ENCODE data around the gene PCDHGA1.

PCDHGA1 gene

DNA sequence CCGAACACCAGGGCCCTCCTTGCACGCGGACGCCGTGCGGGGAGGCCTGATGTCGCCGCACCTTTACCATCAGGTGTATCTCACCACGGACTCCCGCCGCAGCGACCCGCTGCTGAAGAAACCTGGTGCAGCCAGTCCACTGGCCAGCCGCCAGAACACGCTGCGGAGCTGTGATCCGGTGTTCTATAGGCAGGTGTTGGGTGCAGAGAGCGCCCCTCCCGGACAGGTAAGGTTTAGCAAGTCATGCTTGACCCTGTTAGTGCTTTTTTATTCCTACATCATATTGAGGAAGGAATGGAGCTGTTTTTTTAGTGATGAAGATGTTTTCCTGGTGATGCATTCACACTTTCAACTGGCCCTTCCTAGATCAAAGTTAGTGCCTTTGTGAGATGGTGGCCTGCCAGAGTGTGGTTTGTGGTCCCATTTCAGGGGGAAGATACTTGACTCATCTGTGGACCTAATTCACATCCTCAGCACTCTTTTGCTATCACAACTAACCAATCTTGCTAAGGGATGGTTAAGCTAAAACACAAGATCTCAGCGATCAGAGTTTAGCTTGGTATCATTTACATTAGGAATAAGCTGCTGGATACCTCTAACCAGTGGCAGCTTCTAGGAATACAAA, 148.1 kb downstream of the PCDHGA1 start:
- Histone ChIP-seq H3K4me2 (ENCODE audit: low read length) (no peak overlapping the region), H3K9ac (ENCODE audit: low read length) (no peak overlapping the region), H3K27ac (ENCODE audit: low read length) (no peak overlapping the region), H3K79me2 (ENCODE audit: low read length) (no peaks in the 10 kb centered on the region), H3K9me3 (ENCODE audit: insufficient read depth, low read length) (no peaks in the 10 kb centered on the region), H3K27me3 (ENCODE audit: low read depth, low read length) (no peaks in the 10 kb centered on the region), H3K4me3 (ENCODE audit: low read length) (no peak overlapping the region), H4K20me1 (ENCODE audit: insufficient read depth, low read length) (no peaks in the 10 kb centered on the region), H3K4me1 (ENCODE audit: low read length) (no peaks in the 10 kb centered on the region), H2AFZ (ENCODE audit: low read depth, low read length) (no peak overlapping the region), H3K36me3 (replicated peaks; ENCODE audit: low read depth, low read length) (no peaks in the 10 kb centered on the region)
- TF ChIP-seq EZH2phosphoT487 (IDR thresholded peaks at IDR 0.05; ENCODE audit: low read depth) = no peak
- TF ChIP-seq, protein P1, sequence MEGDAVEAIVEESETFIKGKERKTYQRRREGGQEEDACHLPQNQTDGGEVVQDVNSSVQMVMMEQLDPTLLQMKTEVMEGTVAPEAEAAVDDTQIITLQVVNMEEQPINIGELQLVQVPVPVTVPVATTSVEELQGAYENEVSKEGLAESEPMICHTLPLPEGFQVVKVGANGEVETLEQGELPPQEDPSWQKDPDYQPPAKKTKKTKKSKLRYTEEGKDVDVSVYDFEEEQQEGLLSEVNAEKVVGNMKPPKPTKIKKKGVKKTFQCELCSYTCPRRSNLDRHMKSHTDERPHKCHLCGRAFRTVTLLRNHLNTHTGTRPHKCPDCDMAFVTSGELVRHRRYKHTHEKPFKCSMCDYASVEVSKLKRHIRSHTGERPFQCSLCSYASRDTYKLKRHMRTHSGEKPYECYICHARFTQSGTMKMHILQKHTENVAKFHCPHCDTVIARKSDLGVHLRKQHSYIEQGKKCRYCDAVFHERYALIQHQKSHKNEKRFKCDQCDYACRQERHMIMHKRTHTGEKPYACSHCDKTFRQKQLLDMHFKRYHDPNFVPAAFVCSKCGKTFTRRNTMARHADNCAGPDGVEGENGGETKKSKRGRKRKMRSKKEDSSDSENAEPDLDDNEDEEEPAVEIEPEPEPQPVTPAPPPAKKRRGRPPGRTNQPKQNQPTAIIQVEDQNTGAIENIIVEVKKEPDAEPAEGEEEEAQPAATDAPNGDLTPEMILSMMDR (IDR thresholded peaks at IDR 0.05; ENCODE audit: low read depth, low read length) = no peak

DNA sequence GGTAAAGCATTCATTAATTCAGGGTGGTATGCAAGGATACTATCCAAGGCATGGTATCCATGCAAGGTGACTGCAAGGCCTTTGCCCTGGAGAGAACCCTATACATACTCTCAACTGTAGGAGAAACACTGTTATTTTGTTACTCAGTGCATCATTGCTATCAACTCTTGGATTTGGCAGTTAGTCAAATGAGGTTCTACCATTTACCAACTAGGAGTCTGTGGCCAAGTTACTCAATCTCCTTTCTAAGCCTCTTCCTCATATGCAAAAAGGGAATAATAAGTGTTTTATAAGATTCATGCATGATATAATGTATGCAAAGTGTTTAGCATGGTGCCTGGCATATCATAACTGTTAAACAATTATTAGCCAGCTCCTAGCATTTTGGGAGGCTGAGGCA, 149.5 kb downstream of the PCDHGA1 start:
- Histone ChIP-seq H3K27me3 (ENCODE audit: low read depth, low read length) (peaks cover 7% of the 10 kb centered on the region), H3K27ac (ENCODE audit: low read length) (no peak overlapping the region), H3K9ac (ENCODE audit: low read length) (no peak overlapping the region), H3K4me2 (ENCODE audit: low read length) (no peak overlapping the region), H3K36me3 (replicated peaks; ENCODE audit: low read depth, low read length) (no peaks in the 10 kb centered on the region), H3K79me2 (ENCODE audit: low read length) (no peaks in the 10 kb centered on the region), H3K4me3 (ENCODE audit: low read length) (no peak overlapping the region), H3K9me3 (ENCODE audit: insufficient read depth, low read length) (no peaks in the 10 kb centered on the region), H2AFZ (ENCODE audit: low read depth, low read length) (no peak overlapping the region), H4K20me1 (ENCODE audit: insufficient read depth, low read length) (no peaks in the 10 kb centered on the region), H3K4me1 (ENCODE audit: low read length) (no peaks in the 10 kb centered on the region)
- TF ChIP-seq EZH2phosphoT487 (IDR thresholded peaks at IDR 0.05; ENCODE audit: low read depth) = no peak
- TF ChIP-seq, protein P1 (IDR thresholded peaks at IDR 0.05; ENCODE audit: low read depth, low read length) = no peak

DNA sequence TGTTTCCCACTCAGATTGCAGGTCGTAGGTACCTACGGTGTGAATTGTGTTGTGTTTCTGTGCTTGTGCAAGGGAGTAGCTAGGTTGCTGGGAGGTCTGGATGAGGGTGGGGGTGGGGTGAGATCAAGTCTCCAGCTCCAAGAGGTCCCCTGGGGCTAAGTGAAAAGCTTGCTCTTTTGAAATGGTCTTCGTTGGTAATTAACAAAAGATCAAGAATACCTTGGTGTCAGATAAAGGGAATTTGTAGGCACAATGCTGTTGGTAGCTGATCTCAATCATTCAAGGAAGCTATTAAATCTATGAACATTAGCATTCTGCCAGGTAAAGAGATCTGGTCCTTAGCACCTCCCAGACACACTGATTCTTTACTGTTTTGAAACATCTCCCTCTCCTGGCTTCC, 153.6 kb downstream of the PCDHGA1 start:
- H3K27me3 ChIP-seq (ENCODE audit: low read depth, low read length) = peaks cover 13% of the 10 kb centered on the region
- H3K9ac ChIP-seq (ENCODE audit: low read length) = no peak overlapping the region
- H3K79me2 ChIP-seq (ENCODE audit: low read length) = no peaks in the 10 kb centered on the region
- no peaks in the 10 kb centered on the region for H3K36me3 ChIP-seq (replicated peaks; ENCODE audit: low read depth, low read length)
- no peaks in the 10 kb centered on the region for H3K9me3 ChIP-seq (ENCODE audit: insufficient read depth, low read length)
- no peak overlapping the region for H3K4me3 ChIP-seq (ENCODE audit: low read length)
- H2AFZ ChIP-seq (ENCODE audit: low read depth, low read length) = no peak overlapping the region
- TF ChIP-seq, protein P1 (IDR thresholded peaks at IDR 0.05; ENCODE audit: low read depth, low read length) = no peak
- TF ChIP-seq EZH2phosphoT487 (IDR thresholded peaks at IDR 0.05; ENCODE audit: low read depth) = no peak
- H4K20me1 ChIP-seq (ENCODE audit: insufficient read depth, low read length) = no peaks in the 10 kb centered on the region
- H3K4me1 ChIP-seq (ENCODE audit: low read length) = no peaks in the 10 kb centered on the region
- H3K4me2 ChIP-seq (ENCODE audit: low read length) = peak overlapping the region; percentile 26; the same call in 1 of the 2 replicates
- H3K27ac ChIP-seq (ENCODE audit: low read length) = no peak overlapping the region

DNA sequence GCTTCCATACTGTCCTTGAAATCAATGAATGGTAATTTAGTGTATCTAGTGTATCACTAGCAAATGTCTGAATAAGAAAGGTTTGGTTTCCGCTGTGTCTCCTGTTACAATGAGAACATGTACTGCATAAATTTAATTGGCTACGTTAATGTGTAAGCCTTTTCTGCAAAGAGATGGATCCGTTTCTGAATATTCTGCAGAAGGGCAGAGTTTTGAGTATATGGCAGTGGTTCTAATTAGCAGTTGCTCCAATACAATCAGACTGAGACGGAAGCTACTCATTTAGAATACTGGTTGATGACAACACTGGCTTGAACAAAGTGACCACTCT, 154.0 kb downstream of the PCDHGA1 start:
- H3K9ac ChIP-seq (ENCODE audit: low read length) = no peak overlapping the region
- H4K20me1 ChIP-seq (ENCODE audit: insufficient read depth, low read length) = no peaks in the 10 kb centered on the region
- H3K79me2 ChIP-seq (ENCODE audit: low read length) = no peaks in the 10 kb centered on the region
- H3K36me3 ChIP-seq (replicated peaks; ENCODE audit: low read depth, low read length) = no peaks in the 10 kb centered on the region
- H3K27ac ChIP-seq (ENCODE audit: low read length) = no peak overlapping the region
- no peaks in the 10 kb centered on the region for H3K4me1 ChIP-seq (ENCODE audit: low read length)
- peak overlapping the region; percentile 26; the same call in 1 of the 2 replicates for H3K4me2 ChIP-seq (ENCODE audit: low read length)
- H3K9me3 ChIP-seq (ENCODE audit: insufficient read depth, low read length) = no peaks in the 10 kb centered on the region
- TF ChIP-seq, protein P1 (IDR thresholded peaks at IDR 0.05; ENCODE audit: low read depth, low read length) = no peak
- TF ChIP-seq EZH2phosphoT487 (IDR thresholded peaks at IDR 0.05; ENCODE audit: low read depth) = no peak
- no peak overlapping the region for H2AFZ ChIP-seq (ENCODE audit: low read depth, low read length)
- peaks cover 13% of the 10 kb centered on the region for H3K27me3 ChIP-seq (ENCODE audit: low read depth, low read length)
- H3K4me3 ChIP-seq (ENCODE audit: low read length) = peak overlapping the region; percentile 37; the same call in 1 of the 2 replicates
